Kidney epithelial cell (primary cell): ENCODE measurements around the gene MCM5. TPM values are rescaled to one million over a fixed set of nuclear protein-coding genes. Genes with fewer than 3 reads are reported as not detected.
A peak's percentile ranks its signal among the peaks of the same experiment; 100 is the strongest.

Experiments used
- DNase-seq: peaks from one replicate; pipeline ENCODE4 v3.0.0-alpha.2; 2010; ENCODE audit warnings: low read depth
- H3K27me3 ChIP-seq: 2 replicates; pipeline ENCODE4 v1.6.0; 2011; ENCODE audit warnings: low read length; ENCODE audit not compliant: control insufficient read depth, insufficient read depth
- H3K36me3 ChIP-seq: 2 replicates; pipeline ENCODE4 v1.5.1; 2011; ENCODE audit warnings: low read length; ENCODE audit not compliant: control insufficient read depth, insufficient read depth
- H3K4me3 ChIP-seq: 2 replicates; pipeline ENCODE4 v1.5.1; 2011; ENCODE audit warnings: low read depth, mild to moderate bottlenecking, control low read depth, low read length
- total RNA-seq: library from RNA; depleted of rRNA; stranded (reverse); fragments of >200 nt; gene quantifications from 2 replicates; pipeline ENCODE4 v1.2.3, GENCODE V29; 2015
- TF ChIP-seq, protein P1 (sequence below): IDR thresholded peaks from 2 replicates; pipeline ENCODE4 v1.5.1; 2011; ENCODE audit warnings: mild to moderate bottlenecking, moderate library complexity, low read length, control low read depth, inconsistent platforms; ENCODE audit not compliant: insufficient read depth, poor library complexity, severe bottlenecking

Gene MCM5
- total RNA-seq, 1 donor from 2014 or later = 34.6 TPM

DNA sequence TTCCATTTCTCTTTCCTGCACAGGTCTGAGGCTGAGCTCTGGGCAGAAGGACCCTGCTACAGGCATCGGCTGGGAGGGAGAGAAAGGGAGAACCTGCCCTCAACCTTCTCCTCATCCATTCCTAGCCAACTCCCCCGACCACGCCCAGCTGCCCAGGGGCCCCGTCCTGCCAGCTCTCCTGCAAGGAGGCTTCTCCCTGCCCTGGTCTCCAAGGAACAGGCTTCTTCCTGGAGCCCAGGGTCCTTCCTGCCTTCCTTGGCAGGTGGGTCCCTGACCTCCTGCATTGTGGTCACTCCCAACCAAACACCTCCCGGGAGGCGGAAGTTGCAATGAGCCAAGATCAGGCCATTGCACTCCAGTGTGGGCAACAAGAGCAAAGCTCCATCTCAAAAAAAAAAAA lies 31.6 kb upstream of the MCM5 start:
- Histone ChIP-seq H3K27me3 (no peaks in the 10 kb centered on the region), H3K4me3 (no peak overlapping the region), H3K36me3 (no peaks in the 10 kb centered on the region)
- DNase-seq = no peak
- TF ChIP-seq, protein P1, sequence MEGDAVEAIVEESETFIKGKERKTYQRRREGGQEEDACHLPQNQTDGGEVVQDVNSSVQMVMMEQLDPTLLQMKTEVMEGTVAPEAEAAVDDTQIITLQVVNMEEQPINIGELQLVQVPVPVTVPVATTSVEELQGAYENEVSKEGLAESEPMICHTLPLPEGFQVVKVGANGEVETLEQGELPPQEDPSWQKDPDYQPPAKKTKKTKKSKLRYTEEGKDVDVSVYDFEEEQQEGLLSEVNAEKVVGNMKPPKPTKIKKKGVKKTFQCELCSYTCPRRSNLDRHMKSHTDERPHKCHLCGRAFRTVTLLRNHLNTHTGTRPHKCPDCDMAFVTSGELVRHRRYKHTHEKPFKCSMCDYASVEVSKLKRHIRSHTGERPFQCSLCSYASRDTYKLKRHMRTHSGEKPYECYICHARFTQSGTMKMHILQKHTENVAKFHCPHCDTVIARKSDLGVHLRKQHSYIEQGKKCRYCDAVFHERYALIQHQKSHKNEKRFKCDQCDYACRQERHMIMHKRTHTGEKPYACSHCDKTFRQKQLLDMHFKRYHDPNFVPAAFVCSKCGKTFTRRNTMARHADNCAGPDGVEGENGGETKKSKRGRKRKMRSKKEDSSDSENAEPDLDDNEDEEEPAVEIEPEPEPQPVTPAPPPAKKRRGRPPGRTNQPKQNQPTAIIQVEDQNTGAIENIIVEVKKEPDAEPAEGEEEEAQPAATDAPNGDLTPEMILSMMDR = no peak

DNA sequence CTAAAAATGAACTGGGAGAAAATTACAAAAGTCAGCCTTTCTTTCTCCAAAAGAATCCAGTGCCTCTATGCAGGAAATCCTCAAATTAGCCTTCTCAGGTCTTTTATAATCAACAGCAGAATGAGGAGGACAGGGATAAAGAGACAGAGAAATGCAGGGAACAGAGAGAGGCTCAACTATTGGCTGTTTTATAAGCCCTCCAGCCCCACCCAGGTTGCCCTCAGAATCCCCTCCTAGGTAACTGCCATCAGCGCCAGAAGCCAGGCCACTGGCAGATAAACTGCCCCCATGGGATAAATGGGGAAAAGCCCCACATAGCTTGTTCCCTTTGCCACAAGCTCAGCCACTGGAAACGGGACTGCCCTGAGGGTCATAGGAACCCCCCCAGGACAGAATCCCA lies 29.9 kb upstream of the MCM5 start:
- DNase-seq = no peak
- TF ChIP-seq, protein P1 = no peak
- Histone ChIP-seq H3K27me3 (no peaks in the 10 kb centered on the region), H3K36me3 (no peaks in the 10 kb centered on the region), H3K4me3 (no peak overlapping the region)

DNA sequence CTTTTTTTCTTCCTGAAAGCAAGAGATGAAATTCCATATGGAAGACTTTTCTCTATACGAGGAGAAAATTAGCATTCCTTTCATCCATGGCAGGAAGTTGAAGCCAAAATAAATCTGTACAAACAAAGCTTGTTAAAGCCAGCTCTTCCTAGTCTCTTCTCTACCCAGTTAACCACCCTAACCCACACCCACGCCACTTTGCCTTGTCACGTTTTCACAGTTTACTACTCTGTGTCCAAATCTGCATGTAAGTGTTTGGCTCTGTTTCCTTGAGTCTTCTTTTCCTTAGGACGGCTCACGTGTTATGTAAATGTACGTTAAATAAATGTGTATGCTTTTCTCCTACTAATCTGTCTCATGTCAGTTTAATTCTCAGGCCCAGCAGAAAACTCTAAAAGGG lies 26.2 kb upstream of the MCM5 start:
- TF ChIP-seq, protein P1 = no peak
- Histone ChIP-seq H3K36me3 (no peaks in the 10 kb centered on the region), H3K27me3 (no peaks in the 10 kb centered on the region), H3K4me3 (no peak overlapping the region)
- DNase-seq = no peak

DNA sequence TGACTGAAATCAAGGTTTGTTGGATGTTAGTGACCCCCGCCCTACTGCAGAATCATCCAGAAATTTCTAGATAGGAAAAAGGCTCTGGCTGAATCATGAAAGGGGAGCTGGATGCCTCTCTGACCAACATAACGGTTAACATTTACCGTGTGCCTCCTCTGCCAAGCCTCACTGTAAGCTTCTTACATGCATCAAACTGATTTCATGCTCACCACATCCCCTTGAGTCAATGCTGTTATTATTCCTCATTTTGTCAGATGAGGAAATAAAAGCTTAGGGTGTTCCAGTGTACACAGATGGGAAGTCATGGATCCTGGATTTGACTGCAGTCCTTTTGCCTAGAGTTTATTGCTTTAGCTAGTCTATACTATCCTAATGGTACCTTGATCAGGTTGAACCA lies 24.9 kb upstream of the MCM5 start:
- DNase-seq = no peak
- Histone ChIP-seq H3K4me3 (no peak overlapping the region), H3K27me3 (no peaks in the 10 kb centered on the region), H3K36me3 (no peaks in the 10 kb centered on the region)
- TF ChIP-seq, protein P1 = no peak

DNA sequence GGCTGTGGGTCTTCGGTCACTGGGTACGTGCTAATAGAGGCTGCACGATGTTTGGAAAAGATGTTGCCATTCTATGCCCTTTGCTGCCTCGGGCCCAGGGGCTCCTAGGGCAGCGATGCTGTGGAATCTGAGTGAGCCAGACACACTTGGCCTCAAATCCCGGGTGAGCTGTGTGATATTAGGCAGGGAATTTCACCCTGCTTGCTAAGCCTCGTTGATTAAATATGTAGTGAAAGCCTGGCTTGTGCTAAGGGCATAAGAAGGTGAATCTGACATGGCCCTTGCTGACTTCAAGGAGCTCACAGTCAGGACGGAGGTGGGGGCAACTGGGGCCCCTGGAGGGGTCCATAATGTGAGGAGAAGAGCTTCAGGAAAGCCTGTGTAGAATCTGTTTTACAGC lies 24.4 kb upstream of the MCM5 start:
- H3K36me3 ChIP-seq = no peaks in the 10 kb centered on the region
- TF ChIP-seq, protein P1 = no peak
- DNase-seq = no peak
- H3K27me3 ChIP-seq = no peaks in the 10 kb centered on the region
- no peak overlapping the region for H3K4me3 ChIP-seq

DNA sequence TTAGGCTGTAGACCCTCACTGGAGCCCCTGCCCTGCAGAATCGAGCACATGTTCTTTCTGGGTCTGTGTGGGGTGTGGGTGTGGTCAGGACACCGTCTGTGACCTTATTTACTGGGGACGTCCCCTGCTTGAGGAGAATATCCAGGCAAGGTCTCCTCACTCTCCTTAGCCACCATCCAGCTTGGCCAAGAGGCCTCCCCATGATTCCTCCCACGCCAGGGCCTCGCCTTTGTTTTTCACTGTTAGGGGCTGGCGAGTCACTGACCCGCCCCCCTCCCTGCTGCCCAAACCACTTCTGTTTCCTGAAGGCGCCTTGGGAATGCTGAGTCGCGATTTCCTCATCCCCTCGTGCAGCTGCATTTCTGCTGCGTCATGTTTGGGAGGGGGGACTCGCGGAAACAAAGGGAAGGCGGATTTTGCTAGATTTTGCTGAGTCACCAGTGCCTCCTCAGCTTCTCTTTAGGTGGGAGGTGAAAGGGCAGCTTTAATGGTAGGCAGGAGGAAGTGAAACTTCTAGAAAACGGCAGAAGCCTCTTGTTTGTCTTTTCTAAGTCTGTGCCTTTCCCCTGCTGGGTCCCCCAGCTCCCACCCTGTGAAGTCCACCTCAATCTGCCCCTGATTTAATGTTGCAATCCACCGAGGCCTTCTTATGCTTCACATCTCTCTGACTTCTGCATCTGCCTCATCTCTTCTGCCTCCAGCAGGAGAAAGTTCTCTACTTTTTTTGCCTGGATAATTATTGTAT lies 23.0 kb upstream of the MCM5 start:
- no peak overlapping the region for H3K4me3 ChIP-seq
- TF ChIP-seq, protein P1 = no peak
- DNase-seq = peak; percentile 95
- H3K36me3 ChIP-seq = no peaks in the 10 kb centered on the region
- no peaks in the 10 kb centered on the region for H3K27me3 ChIP-seq
